Mucosa of rectum (tissue), 2 donors: ENCODE measurements around the gene GNPTAB.

Experiments
- H3K27ac ChIP-seq, 2 donors: one replicate each; pipeline ENCODE4 v1.7.0; 2013; ENCODE audit warnings: inconsistent platforms in 2 of 2, low read depth in 2 of 2, low read length in 2 of 2
- H3K27me3 ChIP-seq, 2 donors: one replicate each; pipeline ENCODE4 v1.7.0; 2013; ENCODE audit warnings: low read length in 2 of 2; ENCODE audit not compliant: control insufficient read depth in 2 of 2, insufficient read depth in 2 of 2
- H3K36me3 ChIP-seq, 2 donors: one replicate each; pipeline ENCODE4 v1.7.0; 2013; ENCODE audit warnings: low read length in 2 of 2; ENCODE audit not compliant: control insufficient read depth in 2 of 2, insufficient read depth in 2 of 2
- H3K4me1 ChIP-seq, 2 donors: one replicate each; pipeline ENCODE4 v1.7.0; 2013; ENCODE audit warnings: low read length in 2 of 2, mild to moderate bottlenecking in 1 of 2; ENCODE audit not compliant: control insufficient read depth in 2 of 2, insufficient read depth in 2 of 2
- H3K4me3 ChIP-seq, 2 donors: one replicate each; pipeline ENCODE4 v1.7.0; 2013; ENCODE audit warnings: low read length in 2 of 2
- H3K9ac ChIP-seq, 2 donors: one replicate each; pipeline ENCODE4 v1.7.0; 2013; ENCODE audit warnings: low read length in 2 of 2, low read depth in 1 of 2, mild to moderate bottlenecking in 1 of 2
- H3K9me3 ChIP-seq, 2 donors: one replicate each; pipeline ENCODE4 v1.7.0; 2013; ENCODE audit warnings: low read length in 2 of 2; ENCODE audit not compliant: control insufficient read depth in 2 of 2
- donor health status: healthy.
- donor health status: Normal muscosa, but diverticular disease.

GNPTAB gene

DNA sequence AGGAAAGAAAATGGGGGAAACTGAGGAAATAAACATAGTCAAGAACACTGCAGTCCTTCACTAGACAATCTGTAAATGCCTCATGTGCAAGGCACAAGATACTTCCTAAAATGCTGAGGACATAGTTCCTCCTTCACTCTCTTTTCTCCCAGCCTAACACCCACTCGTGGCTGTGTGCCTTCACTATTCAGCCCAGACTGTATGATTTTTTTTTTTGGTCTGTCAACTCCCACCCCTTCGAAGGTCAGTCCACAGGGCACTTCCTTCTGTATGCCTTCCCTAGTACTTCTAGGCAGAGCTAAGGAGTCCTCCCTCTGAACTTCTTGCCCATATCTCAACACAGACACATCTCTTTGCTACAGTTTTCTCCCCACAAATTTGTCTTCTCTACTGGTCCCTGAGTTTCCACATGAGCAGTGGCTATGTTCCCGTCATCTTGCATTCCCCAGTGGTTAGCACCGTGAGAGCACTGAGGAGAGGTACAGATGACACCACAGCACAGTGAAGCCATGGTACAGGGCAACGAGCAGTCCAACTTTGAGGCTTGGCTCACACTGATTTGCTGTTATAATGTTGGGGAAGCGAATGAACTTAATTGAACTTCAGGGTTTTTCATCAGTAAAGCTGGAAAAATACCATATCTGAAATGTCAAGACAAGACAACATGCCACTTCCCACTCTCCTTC lies 67.4 kb downstream of the GNPTAB start:
- Histone ChIP-seq H3K27ac (no peak overlapping the region), H3K27me3 (no peaks in the 10 kb centered on the region), H3K4me3 (no peak overlapping the region), H3K4me1 (peaks cover 0 to 4% of the 10 kb centered on the region in 2 donors), H3K9me3 (no peaks in the 10 kb centered on the region), H3K9ac (no peak overlapping the region), H3K36me3 (peaks cover 29 to 36% of the 10 kb centered on the region in 2 donors)

DNA sequence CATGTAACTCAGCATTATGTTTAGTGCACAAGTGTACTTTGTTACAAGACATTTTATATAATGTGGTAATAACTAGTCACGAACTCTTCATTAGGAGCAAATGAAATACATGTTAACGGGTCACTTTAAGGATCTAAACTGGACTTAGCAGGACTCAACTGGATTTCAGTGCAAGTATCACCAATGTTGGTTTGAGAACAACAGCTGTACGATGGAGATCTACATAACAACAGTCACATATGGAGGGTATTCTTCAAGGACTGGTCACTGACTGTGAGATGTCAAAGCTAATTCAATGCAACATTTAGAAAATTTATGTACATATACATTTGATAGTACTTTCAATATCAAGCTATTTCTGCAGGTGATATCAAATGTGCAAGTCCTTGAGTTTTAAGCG lies 69.0 kb downstream of the GNPTAB start:
- Histone ChIP-seq H3K36me3 (peaks cover 25 to 27% of the 10 kb centered on the region in 2 donors), H3K9ac (no peak overlapping the region), H3K9me3 (no peaks in the 10 kb centered on the region), H3K4me1 (peaks cover 0 to 4% of the 10 kb centered on the region in 2 donors), H3K27me3 (no peaks in the 10 kb centered on the region), H3K27ac (no peak overlapping the region), H3K4me3 (no peak overlapping the region)

- Histone ChIP-seq H3K27me3 (no peaks in the 10 kb centered on the region), H3K27ac (no peak overlapping the region), H3K36me3 (peaks cover 23 to 26% of the 10 kb centered on the region in 2 donors)
These were observed 69.4 kb downstream of the GNPTAB start for GRCh38 chr12:101761350-101761749.

GRCh38 chr12:101759396-101760047 lies 71.2 kb downstream of the GNPTAB start:
- Histone ChIP-seq H3K36me3 (peaks cover 22 to 35% of the 10 kb centered on the region in 2 donors), H3K27ac (no peak overlapping the region), H3K9me3 (no peaks in the 10 kb centered on the region), H3K27me3 (no peaks in the 10 kb centered on the region), H3K9ac (no peak overlapping the region), H3K4me1 (peaks cover 0 to 4% of the 10 kb centered on the region in 2 donors), H3K4me3 (no peak overlapping the region)

More at GRCh38 chr12:101761350-101761749, 69.4 kb downstream of the GNPTAB start:
- Histone ChIP-seq H3K4me1 (peaks cover 0 to 4% of the 10 kb centered on the region in 2 donors), H3K9me3 (no peaks in the 10 kb centered on the region), H3K9ac (no peak overlapping the region), H3K4me3 (no peak overlapping the region)

GRCh38 chr12:101750152-101750551 lies 80.6 kb downstream of the GNPTAB start:
- no peak overlapping the region for H3K27ac ChIP-seq
- no peak overlapping the region for H3K4me3 ChIP-seq
- H3K27me3 ChIP-seq, result no peaks in the 10 kb centered on the region
- no peaks in the 10 kb centered on the region for H3K4me1 ChIP-seq
- H3K9me3 ChIP-seq, result no peaks in the 10 kb centered on the region
- H3K9ac ChIP-seq, result no peak overlapping the region
- peaks cover 53 to 64% of the 10 kb centered on the region in 2 donors for H3K36me3 ChIP-seq

- Histone ChIP-seq H3K4me3 (no peak overlapping the region), H3K27me3 (no peaks in the 10 kb centered on the region), H3K4me1 (no peaks in the 10 kb centered on the region), H3K36me3 (peaks cover 54 to 65% of the 10 kb centered on the region in 2 donors), H3K9me3 (no peaks in the 10 kb centered on the region), H3K27ac (no peak overlapping the region), H3K9ac (no peak overlapping the region)
These were observed 81.1 kb downstream of the GNPTAB start for GRCh38 chr12:101749657-101750056.

GRCh38 chr12:101748907-101749306 lies 81.9 kb downstream of the GNPTAB start:
- Histone ChIP-seq H3K4me3 (no peak overlapping the region), H3K27me3 (no peaks in the 10 kb centered on the region), H3K27ac (no peak overlapping the region), H3K9ac (no peak overlapping the region), H3K9me3 (no peaks in the 10 kb centered on the region), H3K36me3 (peaks cover 61 to 65% of the 10 kb centered on the region in 2 donors), H3K4me1 (no peaks in the 10 kb centered on the region)

DNA sequence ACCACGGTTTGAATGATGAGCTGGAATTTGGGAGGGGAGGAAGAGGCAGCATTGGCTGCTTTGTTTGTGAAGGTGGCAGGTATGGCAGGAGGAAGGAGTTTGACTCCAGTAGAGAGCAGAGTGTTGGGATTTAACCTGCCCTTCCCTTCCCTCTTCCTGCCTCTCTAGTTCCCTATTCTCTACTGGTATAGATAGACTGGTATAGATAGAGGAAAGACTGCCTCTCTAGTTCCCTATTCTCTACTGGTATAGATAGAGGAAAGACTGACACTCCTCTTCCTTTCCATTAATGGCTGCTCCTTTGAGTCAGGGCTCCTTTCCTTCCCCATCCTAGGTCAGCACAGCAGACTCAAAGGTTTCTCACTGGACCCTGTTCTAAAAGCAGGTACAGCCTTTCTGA lies 83.1 kb downstream of the GNPTAB start:
- H3K27me3 ChIP-seq, result no peaks in the 10 kb centered on the region
- no peaks in the 10 kb centered on the region for H3K4me1 ChIP-seq
- H3K4me3 ChIP-seq, result no peak overlapping the region
- no peaks in the 10 kb centered on the region for H3K9me3 ChIP-seq
- H3K27ac ChIP-seq, result no peak overlapping the region
- no peak overlapping the region for H3K9ac ChIP-seq
- H3K36me3 ChIP-seq, result peaks cover 68% of the 10 kb centered on the region in 2 donors

DNA sequence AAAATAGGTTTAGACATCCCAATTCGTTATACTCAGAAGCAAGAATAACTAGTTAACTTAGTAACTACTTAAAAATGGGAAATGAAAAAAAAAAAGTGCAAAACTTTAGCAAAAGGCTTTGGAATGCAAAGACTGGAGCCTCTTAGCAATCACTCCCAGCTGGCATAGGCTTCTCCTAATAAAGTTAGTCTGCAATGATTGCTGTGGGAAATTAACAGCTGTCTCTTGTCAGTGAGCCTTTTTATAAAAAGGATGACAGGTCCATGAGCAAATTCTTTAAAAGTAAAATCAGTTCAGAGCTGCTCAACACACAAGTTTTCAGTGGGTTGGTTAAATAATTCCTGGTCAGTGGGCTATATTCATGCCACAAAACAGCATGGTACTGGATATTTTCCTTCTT lies 84.1 kb downstream of the GNPTAB start:
- no peaks in the 10 kb centered on the region for H3K4me1 ChIP-seq
- H3K9me3 ChIP-seq, result no peaks in the 10 kb centered on the region
- H3K27me3 ChIP-seq, result no peaks in the 10 kb centered on the region
- H3K9ac ChIP-seq, result no peak overlapping the region
- no peak overlapping the region for H3K4me3 ChIP-seq
- H3K27ac ChIP-seq, result no peak overlapping the region
- peaks cover 67 to 71% of the 10 kb centered on the region in 2 donors for H3K36me3 ChIP-seq

- no peak overlapping the region for H3K9ac ChIP-seq
- no peaks in the 10 kb centered on the region for H3K27me3 ChIP-seq
- H3K36me3 ChIP-seq, result peaks cover 64 to 71% of the 10 kb centered on the region in 2 donors
- no peak overlapping the region for H3K27ac ChIP-seq
- H3K9me3 ChIP-seq, result no peaks in the 10 kb centered on the region
- no peaks in the 10 kb centered on the region for H3K4me1 ChIP-seq
- no peak overlapping the region for H3K4me3 ChIP-seq
These were observed 84.6 kb downstream of the GNPTAB start for GRCh38 chr12:101746196-101746595.
